ENCODE data around the gene ARHGDIG.

The ARHGDIG gene

DNA sequence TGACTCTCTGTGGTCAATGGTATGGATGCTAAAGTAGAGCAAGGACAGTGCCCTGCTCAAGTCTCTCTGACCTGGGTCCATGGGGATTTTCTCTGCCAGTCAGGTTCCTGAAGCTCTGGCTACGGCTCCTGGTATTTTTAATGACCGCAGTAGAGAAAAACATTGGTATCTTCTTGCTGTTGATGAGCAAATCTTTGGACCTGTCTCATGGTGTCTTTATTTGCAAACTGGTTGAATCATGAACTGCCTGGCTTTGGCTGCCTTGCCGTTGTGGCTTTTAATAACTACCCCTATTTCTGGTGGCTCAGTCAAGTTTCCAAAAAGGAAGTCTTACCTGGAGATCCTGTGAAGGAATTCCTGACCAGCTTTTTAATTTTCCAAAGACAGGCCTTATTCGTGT is 37.0 kb upstream of the ARHGDIG start:
- Mint-ChIP-seq H3K4me1 (peaks cover 9% of the 10 kb centered on the region), H3K36me3 (ENCODE audit: low read depth) (peaks cover 10% of the 10 kb centered on the region), H3K4me3 (no peak overlapping the region), H3K9me3 (no peaks in the 10 kb centered on the region), H3K27ac (no peak overlapping the region), H3K27me3 (ENCODE audit: low read depth) (no peaks in the 10 kb centered on the region)
- TF ChIP-seq, protein P1, sequence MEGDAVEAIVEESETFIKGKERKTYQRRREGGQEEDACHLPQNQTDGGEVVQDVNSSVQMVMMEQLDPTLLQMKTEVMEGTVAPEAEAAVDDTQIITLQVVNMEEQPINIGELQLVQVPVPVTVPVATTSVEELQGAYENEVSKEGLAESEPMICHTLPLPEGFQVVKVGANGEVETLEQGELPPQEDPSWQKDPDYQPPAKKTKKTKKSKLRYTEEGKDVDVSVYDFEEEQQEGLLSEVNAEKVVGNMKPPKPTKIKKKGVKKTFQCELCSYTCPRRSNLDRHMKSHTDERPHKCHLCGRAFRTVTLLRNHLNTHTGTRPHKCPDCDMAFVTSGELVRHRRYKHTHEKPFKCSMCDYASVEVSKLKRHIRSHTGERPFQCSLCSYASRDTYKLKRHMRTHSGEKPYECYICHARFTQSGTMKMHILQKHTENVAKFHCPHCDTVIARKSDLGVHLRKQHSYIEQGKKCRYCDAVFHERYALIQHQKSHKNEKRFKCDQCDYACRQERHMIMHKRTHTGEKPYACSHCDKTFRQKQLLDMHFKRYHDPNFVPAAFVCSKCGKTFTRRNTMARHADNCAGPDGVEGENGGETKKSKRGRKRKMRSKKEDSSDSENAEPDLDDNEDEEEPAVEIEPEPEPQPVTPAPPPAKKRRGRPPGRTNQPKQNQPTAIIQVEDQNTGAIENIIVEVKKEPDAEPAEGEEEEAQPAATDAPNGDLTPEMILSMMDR (IDR thresholded peaks at IDR 0.05; ENCODE audit: unreplicated experiment in 3 of 3): no peak

DNA sequence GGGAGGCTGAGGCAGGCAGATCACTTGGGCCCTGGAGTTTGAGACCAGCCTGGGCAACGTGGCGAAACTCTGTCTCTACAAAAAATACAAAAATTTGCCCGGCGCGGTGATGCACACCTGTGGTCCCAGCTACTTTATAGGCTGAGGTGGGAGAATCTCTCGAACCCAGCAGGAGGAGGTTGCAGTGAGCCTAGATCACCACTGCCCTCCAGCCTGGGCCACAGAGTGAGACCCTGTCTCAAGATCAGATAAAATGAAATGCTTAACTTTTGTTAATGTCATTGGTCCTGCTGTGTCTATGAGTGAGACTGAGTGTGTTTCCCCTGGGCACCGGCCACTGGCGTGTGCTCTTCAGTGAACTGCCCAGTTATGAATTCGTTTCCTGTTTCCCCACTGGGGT is 35.3 kb upstream of the ARHGDIG start:
- H3K27me3 Mint-ChIP-seq (ENCODE audit: low read depth): no peaks in the 10 kb centered on the region
- H3K27ac Mint-ChIP-seq: no peak overlapping the region
- TF ChIP-seq, protein P1 (IDR thresholded peaks at IDR 0.05; ENCODE audit: unreplicated experiment in 3 of 3): no peak
- peaks cover 5% of the 10 kb centered on the region for H3K36me3 Mint-ChIP-seq (ENCODE audit: low read depth)
- peaks cover 2% of the 10 kb centered on the region for H3K4me1 Mint-ChIP-seq
- H3K4me3 Mint-ChIP-seq: no peak overlapping the region
- no peaks in the 10 kb centered on the region for H3K9me3 Mint-ChIP-seq

DNA sequence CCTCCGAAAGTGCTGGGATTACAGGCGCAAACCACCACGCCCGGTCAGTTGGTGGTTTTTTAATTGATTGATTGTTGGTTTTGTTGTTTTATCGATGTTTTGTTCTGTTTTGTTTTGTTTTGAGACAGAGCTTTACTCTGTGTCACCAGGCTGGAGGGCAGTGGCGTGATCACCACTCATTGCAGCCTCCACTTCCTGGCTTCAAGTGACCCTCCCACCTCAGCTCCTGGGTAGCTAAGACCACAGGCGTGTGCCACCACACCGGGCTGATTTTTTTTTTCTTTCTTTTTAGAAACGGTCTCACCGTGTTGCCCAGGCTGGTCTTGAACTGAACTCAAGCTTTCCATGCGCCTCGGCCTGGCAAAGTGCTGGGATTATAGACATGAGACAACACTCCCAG is 33.4 kb upstream of the ARHGDIG start:
- Mint-ChIP-seq H3K9me3 (no peaks in the 10 kb centered on the region), H3K36me3 (ENCODE audit: low read depth) (peaks cover 11% of the 10 kb centered on the region), H3K27me3 (ENCODE audit: low read depth) (no peaks in the 10 kb centered on the region), H3K4me3 (no peak overlapping the region), H3K4me1 (peaks cover 7% of the 10 kb centered on the region), H3K27ac (no peak overlapping the region)
- TF ChIP-seq, protein P1 (IDR thresholded peaks at IDR 0.05; ENCODE audit: unreplicated experiment in 3 of 3): no peak

DNA sequence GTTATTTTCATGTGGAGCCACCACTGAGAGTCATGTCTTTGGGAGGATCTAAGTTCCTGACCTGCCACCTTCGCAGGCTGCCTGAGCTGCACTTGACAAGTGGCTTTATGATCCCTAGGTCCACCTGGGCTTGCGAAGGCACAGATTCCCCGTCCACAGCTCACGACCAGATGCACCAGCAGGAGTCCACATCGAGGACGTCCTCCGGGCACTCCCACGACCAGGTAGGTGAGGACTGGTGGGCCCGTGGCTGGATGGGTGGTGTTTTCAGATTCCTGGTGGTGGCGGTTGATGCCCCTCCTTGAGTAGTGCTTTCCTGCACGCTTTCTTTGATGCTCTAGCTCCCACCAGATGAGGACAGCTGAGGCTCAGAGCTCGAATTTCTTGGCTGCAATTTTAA is 31.0 kb upstream of the ARHGDIG start:
- no peaks in the 10 kb centered on the region for H3K27me3 Mint-ChIP-seq (ENCODE audit: low read depth)
- peaks cover 15% of the 10 kb centered on the region for H3K4me1 Mint-ChIP-seq
- no peak overlapping the region for H3K27ac Mint-ChIP-seq
- H3K36me3 Mint-ChIP-seq (ENCODE audit: low read depth): peaks cover 27% of the 10 kb centered on the region
- H3K9me3 Mint-ChIP-seq: no peaks in the 10 kb centered on the region
- no peak overlapping the region for H3K4me3 Mint-ChIP-seq
- TF ChIP-seq, protein P1 (IDR thresholded peaks at IDR 0.05; ENCODE audit: unreplicated experiment in 3 of 3): no peak

DNA sequence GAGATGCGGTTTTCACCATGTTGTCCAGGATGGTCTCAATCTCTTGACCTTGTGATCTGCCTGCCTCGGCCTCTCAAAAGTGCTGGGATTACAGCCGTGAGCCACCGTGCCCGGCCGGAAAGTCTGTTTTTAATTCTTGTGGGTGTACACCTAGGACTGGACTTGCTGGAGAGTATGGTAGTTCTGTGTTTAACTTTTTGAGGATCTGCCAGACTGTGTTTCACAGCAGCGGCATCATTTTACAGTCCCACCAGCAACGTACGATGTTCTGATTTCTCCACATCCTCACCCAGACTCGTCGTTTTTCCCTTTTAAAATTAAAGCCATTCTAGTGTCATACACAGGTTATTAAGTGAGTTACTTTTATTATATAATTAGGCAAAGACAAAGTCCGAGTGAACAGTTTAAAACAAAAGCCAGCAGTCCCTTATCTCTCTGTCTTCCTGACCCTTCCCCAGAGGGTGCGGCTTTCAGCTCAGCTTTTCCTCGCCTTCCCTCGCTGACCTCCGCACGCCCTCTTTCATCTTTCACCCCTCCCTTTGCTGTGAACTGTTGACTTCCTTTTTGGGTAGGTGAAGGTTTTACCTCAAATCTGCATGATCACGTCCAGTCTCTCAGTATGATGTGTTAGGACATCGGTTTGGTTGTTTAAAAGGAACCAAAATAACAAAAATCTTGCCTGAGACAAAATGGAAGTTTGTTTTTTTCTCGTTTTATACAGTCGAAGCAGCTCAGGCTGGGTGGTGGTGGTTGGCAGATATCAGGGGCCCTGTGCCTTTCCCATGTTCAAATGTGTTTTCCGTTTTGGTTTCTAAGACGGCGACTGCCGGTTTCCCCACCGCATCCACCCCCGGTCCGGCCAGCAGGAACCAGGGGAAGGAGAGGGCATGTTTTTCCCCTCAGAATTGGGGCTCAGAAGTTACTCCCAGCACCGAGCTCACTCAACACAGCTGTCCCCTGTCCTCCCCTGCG is 27.7 kb upstream of the ARHGDIG start:
- no peak overlapping the region for H3K4me3 Mint-ChIP-seq
- H3K36me3 Mint-ChIP-seq (ENCODE audit: low read depth): peaks cover 53% of the 10 kb centered on the region
- H3K4me1 Mint-ChIP-seq: peaks cover 15% of the 10 kb centered on the region
- H3K27me3 Mint-ChIP-seq (ENCODE audit: low read depth): no peaks in the 10 kb centered on the region
- TF ChIP-seq, protein P1 (IDR thresholded peaks at IDR 0.05; ENCODE audit: unreplicated experiment in 3 of 3): no peak
- peak overlapping the region; percentile 7 to 70 (median 35) for H3K27ac Mint-ChIP-seq
- peaks cover 4% of the 10 kb centered on the region for H3K9me3 Mint-ChIP-seq

DNA sequence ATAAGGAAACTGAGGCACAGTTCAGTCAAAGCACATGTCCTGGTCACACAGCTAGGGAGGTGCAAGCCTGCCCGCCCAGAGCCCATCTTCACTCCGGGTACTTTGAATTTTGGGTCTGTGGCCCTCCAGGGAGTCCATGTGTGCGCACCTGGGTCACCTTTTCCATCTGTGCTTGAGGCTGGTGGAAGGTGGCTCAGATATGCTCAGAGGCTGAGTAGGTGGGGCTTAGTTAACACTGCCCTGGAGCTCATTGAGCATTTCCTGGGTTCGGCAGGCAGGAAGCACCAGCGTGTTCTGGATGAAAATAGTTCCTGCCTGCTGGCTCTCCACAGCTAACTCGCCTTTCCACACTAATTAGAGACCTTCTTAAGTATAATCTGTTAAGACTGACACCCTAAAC is 26.6 kb upstream of the ARHGDIG start:
- peaks cover 15% of the 10 kb centered on the region for H3K4me1 Mint-ChIP-seq
- peaks cover 56% of the 10 kb centered on the region for H3K36me3 Mint-ChIP-seq (ENCODE audit: low read depth)
- H3K27me3 Mint-ChIP-seq (ENCODE audit: low read depth): no peaks in the 10 kb centered on the region
- H3K9me3 Mint-ChIP-seq: peaks cover 4% of the 10 kb centered on the region
- H3K27ac Mint-ChIP-seq: no peak overlapping the region
- TF ChIP-seq, protein P1 (IDR thresholded peaks at IDR 0.05; ENCODE audit: unreplicated experiment in 3 of 3): no peak
- no peak overlapping the region for H3K4me3 Mint-ChIP-seq

Data from nephron (organoid).